Mesothelial cell of epicardium (in vitro differentiated cells): Measurements from ENCODE around the gene TRPV6. TPM values are rescaled to one million over a fixed set of nuclear protein-coding genes. Genes with fewer than 3 reads are reported as not detected.

Source experiments
- DNase-seq, 2 experiments: peaks; one replicate each; pipeline ENCODE4 v3.0.0; 2021; ENCODE audit warnings: low spot score in 2 of 2; ENCODE audit not compliant: unreplicated experiment in 2 of 2
- H3K27ac Mint-ChIP-seq: 2 replicates; pipeline ENCODE4 v1.8.0; 2021; ENCODE audit warnings: mixed read lengths
- H3K27me3 Mint-ChIP-seq: 2 replicates; pipeline ENCODE4 v1.8.0; 2021; ENCODE audit warnings: low read depth, mixed read lengths
- H3K36me3 Mint-ChIP-seq: 2 replicates; pipeline ENCODE4 v1.8.0; 2021; ENCODE audit warnings: mixed read lengths
- H3K4me1 Mint-ChIP-seq: 2 replicates; pipeline ENCODE4 v1.8.0; 2021; ENCODE audit warnings: mixed read lengths
- H3K4me3 Mint-ChIP-seq: 2 replicates; pipeline ENCODE4 v1.8.0; 2021; ENCODE audit warnings: mild to moderate bottlenecking, moderate library complexity, mixed read lengths
- H3K9me3 Mint-ChIP-seq: 2 replicates; pipeline ENCODE4 v1.8.0; 2021; ENCODE audit warnings: mixed read lengths
- total RNA-seq: library from RNA; stranded (reverse); gene quantifications from 3 replicates; pipeline ENCODE4 v1.2.1, GENCODE V29; 2021
- TF ChIP-seq, protein P1 (sequence below): fragments of 200-600 bp; sonication (generic); IDR thresholded peaks from one replicate; pipeline ENCODE4 v1.5.0; 2021; ENCODE audit warnings: antibody characterized with exemption; ENCODE audit not compliant: unreplicated experiment

The TRPV6 gene
- total RNA-seq, 1 donor from 2014 or later, result 5.7 TPM

- no peak overlapping the region for H3K4me3 Mint-ChIP-seq
- no peaks in the 10 kb centered on the region for H3K27me3 Mint-ChIP-seq
- no peak for DNase-seq
- H3K4me1 Mint-ChIP-seq, result no peaks in the 10 kb centered on the region
- no peak overlapping the region for H3K27ac Mint-ChIP-seq
- TF ChIP-seq, protein P1, sequence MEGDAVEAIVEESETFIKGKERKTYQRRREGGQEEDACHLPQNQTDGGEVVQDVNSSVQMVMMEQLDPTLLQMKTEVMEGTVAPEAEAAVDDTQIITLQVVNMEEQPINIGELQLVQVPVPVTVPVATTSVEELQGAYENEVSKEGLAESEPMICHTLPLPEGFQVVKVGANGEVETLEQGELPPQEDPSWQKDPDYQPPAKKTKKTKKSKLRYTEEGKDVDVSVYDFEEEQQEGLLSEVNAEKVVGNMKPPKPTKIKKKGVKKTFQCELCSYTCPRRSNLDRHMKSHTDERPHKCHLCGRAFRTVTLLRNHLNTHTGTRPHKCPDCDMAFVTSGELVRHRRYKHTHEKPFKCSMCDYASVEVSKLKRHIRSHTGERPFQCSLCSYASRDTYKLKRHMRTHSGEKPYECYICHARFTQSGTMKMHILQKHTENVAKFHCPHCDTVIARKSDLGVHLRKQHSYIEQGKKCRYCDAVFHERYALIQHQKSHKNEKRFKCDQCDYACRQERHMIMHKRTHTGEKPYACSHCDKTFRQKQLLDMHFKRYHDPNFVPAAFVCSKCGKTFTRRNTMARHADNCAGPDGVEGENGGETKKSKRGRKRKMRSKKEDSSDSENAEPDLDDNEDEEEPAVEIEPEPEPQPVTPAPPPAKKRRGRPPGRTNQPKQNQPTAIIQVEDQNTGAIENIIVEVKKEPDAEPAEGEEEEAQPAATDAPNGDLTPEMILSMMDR, result no peak
- no peaks in the 10 kb centered on the region for H3K9me3 Mint-ChIP-seq
- peaks cover 13% of the 10 kb centered on the region for H3K36me3 Mint-ChIP-seq
Observed at GRCh38 chr7:142867398-142868187, 18.0 kb downstream of the TRPV6 start.

GRCh38 chr7:142867097-142867378 lies 18.5 kb downstream of the TRPV6 start:
- TF ChIP-seq, protein P1, result no peak
- H3K27ac Mint-ChIP-seq, result no peak overlapping the region
- peaks cover 13% of the 10 kb centered on the region for H3K36me3 Mint-ChIP-seq
- no peaks in the 10 kb centered on the region for H3K9me3 Mint-ChIP-seq
- no peak for DNase-seq
- H3K4me3 Mint-ChIP-seq, result no peak overlapping the region
- H3K4me1 Mint-ChIP-seq, result no peaks in the 10 kb centered on the region
- H3K27me3 Mint-ChIP-seq, result no peaks in the 10 kb centered on the region

GRCh38 chr7:142866361-142867096 lies 19.0 kb downstream of the TRPV6 start:
- no peak for DNase-seq
- H3K4me3 Mint-ChIP-seq, result no peak overlapping the region
- no peaks in the 10 kb centered on the region for H3K27me3 Mint-ChIP-seq
- H3K27ac Mint-ChIP-seq, result no peak overlapping the region
- peaks cover 14% of the 10 kb centered on the region for H3K36me3 Mint-ChIP-seq
- TF ChIP-seq, protein P1, result peak; percentile 33
- no peaks in the 10 kb centered on the region for H3K9me3 Mint-ChIP-seq
- no peaks in the 10 kb centered on the region for H3K4me1 Mint-ChIP-seq

- Mint-ChIP-seq H3K36me3 (peaks cover 17% of the 10 kb centered on the region), H3K4me1 (no peaks in the 10 kb centered on the region), H3K9me3 (no peaks in the 10 kb centered on the region), H3K4me3 (no peak overlapping the region), H3K27ac (no peak overlapping the region), H3K27me3 (no peaks in the 10 kb centered on the region)
- TF ChIP-seq, protein P1, result no peak
- no peak for DNase-seq
Observed at GRCh38 chr7:142865766-142866165, 19.8 kb downstream of the TRPV6 start.

DNA sequence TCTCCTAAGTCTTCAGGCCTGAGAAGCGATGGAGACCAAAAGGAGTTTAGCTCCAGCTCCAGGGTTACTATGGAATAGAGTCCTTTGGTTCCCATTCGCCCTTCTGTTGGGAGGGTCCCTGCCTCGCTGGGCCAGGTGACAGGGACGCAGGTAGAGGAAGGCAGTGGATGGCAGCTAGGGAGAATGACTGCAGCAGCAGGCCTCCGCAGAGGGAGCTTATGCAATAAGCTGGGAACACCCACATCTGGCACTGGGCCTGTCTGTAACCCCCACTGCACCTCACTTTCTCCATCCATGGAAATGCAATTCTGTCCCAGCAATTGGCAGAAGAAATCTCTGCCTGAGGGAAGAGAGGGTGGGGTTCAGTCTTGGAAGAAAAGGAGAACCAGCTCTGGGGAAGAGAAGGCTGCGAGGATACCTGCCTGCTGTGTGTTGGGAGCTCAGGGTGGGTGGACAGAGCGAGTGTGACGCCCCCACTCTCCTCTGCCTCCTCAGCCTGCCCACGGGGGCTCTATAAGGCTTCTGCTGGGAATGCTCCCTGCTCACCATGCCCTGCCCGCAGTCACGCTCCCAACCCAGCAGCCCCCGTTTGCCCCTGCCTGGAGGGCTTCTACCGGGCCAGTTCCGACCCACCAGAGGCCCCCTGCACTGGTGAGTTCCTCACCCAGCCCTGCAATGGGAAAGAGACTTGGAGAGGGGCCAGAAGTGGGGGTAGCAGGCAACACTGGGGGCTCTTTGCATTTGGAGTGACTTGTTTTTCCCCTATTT lies 20.4 kb downstream of the TRPV6 start:
- Mint-ChIP-seq H3K36me3 (peaks cover 16% of the 10 kb centered on the region), H3K4me1 (peaks cover 4% of the 10 kb centered on the region), H3K27me3 (no peaks in the 10 kb centered on the region), H3K9me3 (no peaks in the 10 kb centered on the region), H3K27ac (no peak overlapping the region), H3K4me3 (no peak overlapping the region)
- DNase-seq, result no peak
- TF ChIP-seq, protein P1, result no peak
